HAP-1 (cell line): ENCODE data around the gene COQ4.
A peak's percentile ranks its signal among the peaks of the same experiment; 100 is the strongest.

Experiments
- DNase-seq, 2 experiments: peaks; one replicate each; pipeline ENCODE4 v3.0.0-alpha.2; 2016 to 2020; ENCODE audit warnings: low spot score in 2 of 2
- H3K27me3 ChIP-seq: fragments of 250-450 bp; sonication (Bioruptor Pico); 2 replicates; pipeline ENCODE4 v1.5.1; 2020; ENCODE audit warnings: low read depth, mild to moderate bottlenecking, moderate library complexity
- H3K36me3 ChIP-seq: fragments of 250-450 bp; sonication (Bioruptor Pico); replicated peaks from 2 replicates; pipeline ENCODE4 v1.5.1; 2020; ENCODE audit warnings: mild to moderate bottlenecking
- H3K4me1 ChIP-seq: fragments of 250-450 bp; sonication (Bioruptor Pico); 2 replicates; pipeline ENCODE4 v1.5.1; 2020; ENCODE audit warnings: mild to moderate bottlenecking
- H3K4me3 ChIP-seq: fragments of 250-450 bp; sonication (Bioruptor Pico); 2 replicates; pipeline ENCODE4 v1.5.1; 2020; ENCODE audit warnings: mild to moderate bottlenecking, moderate library complexity
- H3K9me3 ChIP-seq: fragments of 250-450 bp; sonication (Bioruptor Pico); 2 replicates; pipeline ENCODE4 v1.5.1; 2020; ENCODE audit warnings: mild to moderate bottlenecking, moderate library complexity
- in situ Hi-C: fragments of 300-500 bp; cut with MboI; formaldehyde crosslinking; loops from 3 replicates; pipeline ENCODE4 v1.14.3; 2020; ENCODE audit warnings: low sequenced_read_pairs, inconsistent platforms, mixed read lengths

COQ4 gene

DNA sequence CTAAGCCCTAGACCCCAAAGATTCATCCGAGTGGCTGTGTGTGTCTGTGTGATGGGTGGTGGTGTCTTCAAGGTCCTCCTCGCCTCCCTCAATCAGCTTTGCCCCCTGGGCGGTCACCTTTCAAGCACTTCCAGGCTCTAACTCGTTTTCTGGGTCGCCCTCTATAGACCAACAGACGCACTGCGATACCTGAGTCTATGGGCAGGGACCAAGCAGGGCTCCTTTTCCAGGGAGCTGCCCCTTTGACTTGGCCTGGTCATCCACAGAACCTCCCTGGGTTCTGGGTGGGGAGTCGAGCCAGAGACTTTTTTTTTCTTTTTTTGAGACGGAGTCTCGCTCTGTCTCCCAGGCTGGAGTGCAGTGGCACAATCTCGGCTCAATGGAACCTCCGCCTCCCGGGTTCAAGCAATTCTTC lies 18.8 kb downstream of the COQ4 start:
- Histone ChIP-seq H3K36me3 (peaks cover 40% of the 10 kb centered on the region), H3K4me1 (no peaks in the 10 kb centered on the region), H3K9me3 (no peaks in the 10 kb centered on the region), H3K4me3 (peak overlapping the region; percentile 88), H3K27me3 (no peaks in the 10 kb centered on the region)
- in situ Hi-C loops = no loop called here
- peak; percentile 73 to 88 for DNase-seq

DNA sequence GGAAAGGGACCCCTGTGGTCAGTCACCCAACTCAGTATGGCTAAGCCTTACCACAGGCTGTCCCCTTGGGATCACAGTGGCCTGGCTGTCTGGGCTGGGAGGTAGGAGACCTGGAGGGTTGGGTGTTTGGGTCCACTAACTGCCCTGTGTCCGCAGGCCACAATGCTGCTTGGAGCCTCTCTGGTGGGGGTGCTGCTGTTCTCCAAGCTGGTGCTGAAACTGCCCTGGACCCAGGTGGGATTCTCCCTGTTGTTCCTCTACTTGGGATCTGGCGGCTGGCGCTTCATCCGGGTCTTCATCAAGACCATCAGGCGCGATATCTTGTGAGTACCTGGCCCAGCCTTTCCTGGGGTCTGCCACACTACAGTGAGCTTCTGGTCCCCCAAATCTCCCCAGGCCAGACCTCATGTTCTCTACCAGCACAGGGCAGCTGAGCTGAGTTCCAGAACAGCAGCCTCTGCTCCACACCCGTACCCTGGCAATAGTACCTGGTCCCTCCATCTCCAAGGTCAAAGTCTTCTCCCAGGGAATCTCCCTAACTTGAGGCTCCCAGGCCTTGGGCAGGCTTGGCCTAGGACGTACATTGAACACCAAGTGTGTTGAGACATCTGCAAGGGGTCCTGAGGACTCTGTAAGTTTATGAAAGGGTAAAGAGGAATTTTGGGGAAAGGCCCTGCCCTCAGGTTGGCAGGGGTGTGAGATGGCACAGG lies 20.5 kb downstream of the COQ4 start:
- Histone ChIP-seq H3K27me3 (no peaks in the 10 kb centered on the region), H3K4me1 (no peaks in the 10 kb centered on the region), H3K36me3 (peaks cover 52% of the 10 kb centered on the region), H3K9me3 (no peaks in the 10 kb centered on the region), H3K4me3 (no peak overlapping the region)
- in situ Hi-C loops = no loop called here
- DNase-seq = no peak

GRCh38 chr9:128343855-128344254 lies 21.2 kb downstream of the COQ4 start:
- peaks cover 57% of the 10 kb centered on the region for H3K36me3 ChIP-seq
- in situ Hi-C loops = no loop called here

DNA sequence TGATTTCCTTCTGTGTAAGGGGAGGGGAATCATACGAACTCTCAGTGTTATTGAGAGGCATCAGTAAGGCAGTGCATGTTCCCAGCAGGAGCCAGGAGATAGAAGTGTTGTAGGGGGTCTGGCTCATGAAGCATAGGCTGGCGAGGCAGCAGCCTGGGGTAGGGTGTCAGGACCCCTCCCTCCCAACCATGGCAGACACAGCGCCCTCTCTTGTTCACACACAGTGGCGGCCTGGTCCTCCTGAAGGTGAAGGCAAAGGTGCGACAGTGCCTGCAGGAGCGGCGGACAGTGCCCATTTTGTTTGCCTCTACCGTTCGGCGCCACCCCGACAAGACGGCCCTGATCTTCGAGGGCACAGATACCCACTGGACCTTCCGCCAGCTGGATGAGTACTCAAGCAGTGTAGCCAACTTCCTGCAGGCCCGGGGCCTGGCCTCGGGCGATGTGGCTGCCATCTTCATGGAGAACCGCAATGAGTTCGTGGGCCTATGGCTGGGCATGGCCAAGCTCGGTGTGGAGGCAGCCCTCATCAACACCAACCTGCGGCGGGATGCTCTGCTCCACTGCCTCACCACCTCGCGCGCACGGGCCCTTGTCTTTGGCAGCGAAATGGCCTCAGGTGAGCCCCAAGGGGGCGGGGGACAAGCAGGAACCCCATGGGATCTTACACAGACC lies 22.4 kb downstream of the COQ4 start:
- Histone ChIP-seq H3K27me3 (no peaks in the 10 kb centered on the region), H3K9me3 (no peaks in the 10 kb centered on the region), H3K4me1 (no peaks in the 10 kb centered on the region), H3K4me3 (no peak overlapping the region), H3K36me3 (peaks cover 66% of the 10 kb centered on the region)
- DNase-seq = no peak
- in situ Hi-C loops = no loop called here

More at GRCh38 chr9:128343855-128344254, 21.2 kb downstream of the COQ4 start:
- Histone ChIP-seq H3K4me1 (no peaks in the 10 kb centered on the region), H3K27me3 (no peaks in the 10 kb centered on the region), H3K4me3 (no peak overlapping the region), H3K9me3 (no peaks in the 10 kb centered on the region)
- no peak for DNase-seq

DNA sequence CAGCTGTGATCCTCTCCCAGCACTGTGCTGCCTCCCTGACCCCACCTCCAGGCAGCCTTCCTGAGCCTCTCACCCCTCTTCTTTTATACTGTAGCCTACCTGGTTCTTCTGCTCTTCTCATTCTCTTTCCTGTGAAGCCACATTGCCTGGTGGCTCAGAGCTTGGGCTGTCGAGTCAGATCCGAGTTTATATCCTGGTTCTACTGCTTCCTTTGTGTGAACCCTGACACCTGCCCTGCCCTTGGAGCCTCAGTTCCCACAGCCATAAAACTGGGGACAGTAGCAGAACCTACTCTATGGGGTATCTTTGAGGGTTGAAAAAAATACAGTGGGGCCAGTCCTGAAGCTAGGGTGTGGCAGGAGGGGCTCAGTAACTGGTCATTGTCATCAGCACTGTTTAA lies 26.5 kb downstream of the COQ4 start:
- DNase-seq = no peak
- Histone ChIP-seq H3K27me3 (no peaks in the 10 kb centered on the region), H3K4me3 (no peak overlapping the region), H3K36me3 (peaks cover 58% of the 10 kb centered on the region), H3K9me3 (no peaks in the 10 kb centered on the region), H3K4me1 (no peaks in the 10 kb centered on the region)
- in situ Hi-C loops = no loop called here

DNA sequence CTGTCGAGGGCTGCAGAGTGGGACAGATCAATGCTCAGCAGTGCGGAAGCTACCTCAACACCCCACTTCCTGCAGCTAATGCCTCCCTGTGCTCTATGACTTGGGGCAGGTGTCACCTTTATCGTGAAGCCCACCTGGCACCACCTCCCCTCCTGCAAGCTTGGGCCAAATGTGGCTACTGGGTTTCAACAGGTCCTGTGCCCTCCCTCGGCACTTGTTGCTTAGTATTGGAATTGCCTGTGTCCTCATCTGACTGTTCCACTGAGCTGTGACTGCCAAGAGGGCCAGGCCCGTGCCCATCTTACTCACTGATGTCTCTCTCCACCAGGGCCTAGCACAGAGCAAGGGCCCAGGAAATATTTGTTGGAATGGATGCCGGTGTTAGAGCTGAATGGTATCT lies 27.1 kb downstream of the COQ4 start:
- no peaks in the 10 kb centered on the region for H3K9me3 ChIP-seq
- H3K36me3 ChIP-seq = peaks cover 54% of the 10 kb centered on the region
- no peaks in the 10 kb centered on the region for H3K4me1 ChIP-seq
- no peaks in the 10 kb centered on the region for H3K27me3 ChIP-seq
- no peak for DNase-seq
- in situ Hi-C loops = no loop called here
- no peak overlapping the region for H3K4me3 ChIP-seq

- Histone ChIP-seq H3K36me3 (peaks cover 25% of the 10 kb centered on the region), H3K4me3 (no peak overlapping the region), H3K9me3 (no peaks in the 10 kb centered on the region), H3K4me1 (no peaks in the 10 kb centered on the region), H3K27me3 (no peaks in the 10 kb centered on the region)
- no peak for DNase-seq
- in situ Hi-C loops = no loop called here
These were observed 32.8 kb downstream of the COQ4 start for GRCh38 chr9:128355451-128355850.

- in situ Hi-C loops = no loop called here
- peaks cover 7% of the 10 kb centered on the region for H3K4me1 ChIP-seq
- peaks cover 16% of the 10 kb centered on the region for H3K36me3 ChIP-seq
- DNase-seq = no peak
- no peaks in the 10 kb centered on the region for H3K27me3 ChIP-seq
- H3K9me3 ChIP-seq = no peaks in the 10 kb centered on the region
- no peak overlapping the region for H3K4me3 ChIP-seq
These were observed 35.5 kb downstream of the COQ4 start for GRCh38 chr9:128358090-128358489.

DNA sequence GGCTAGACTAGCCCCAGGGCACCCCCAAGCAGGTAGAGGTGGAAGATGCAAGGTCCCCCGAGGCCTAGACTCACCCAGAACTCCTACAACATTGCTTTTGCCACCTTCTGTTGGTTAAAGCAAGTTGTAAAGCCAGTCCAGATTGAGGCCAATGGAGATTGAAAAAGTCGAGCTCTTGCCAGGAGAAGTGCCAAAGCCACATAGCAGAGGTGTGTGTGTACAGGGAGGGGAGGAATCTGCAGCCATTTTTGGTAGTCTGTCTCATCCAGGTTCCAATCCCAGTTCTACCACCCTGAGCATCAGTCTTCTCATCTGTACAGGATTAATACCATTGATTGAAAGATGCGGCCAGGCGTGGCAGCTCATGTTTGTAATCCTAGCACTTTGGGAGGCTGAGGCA lies 36.2 kb downstream of the COQ4 start:
- Histone ChIP-seq H3K4me1 (peaks cover 7% of the 10 kb centered on the region), H3K9me3 (no peaks in the 10 kb centered on the region), H3K4me3 (no peak overlapping the region), H3K27me3 (no peaks in the 10 kb centered on the region), H3K36me3 (peaks cover 16% of the 10 kb centered on the region)
- in situ Hi-C loops = no loop called here
- DNase-seq = no peak

- DNase-seq = no peak
- no peaks in the 10 kb centered on the region for H3K27me3 ChIP-seq
- H3K36me3 ChIP-seq = peaks cover 8% of the 10 kb centered on the region
- H3K4me1 ChIP-seq = peaks cover 23% of the 10 kb centered on the region
- in situ Hi-C loops = loop anchor here (5.0 kb wide), 1 partner anchor 51 kb away; no protein-coding TSS in a partner anchor
- H3K9me3 ChIP-seq = no peaks in the 10 kb centered on the region
- no peak overlapping the region for H3K4me3 ChIP-seq
These were observed 38.2 kb downstream of the COQ4 start for GRCh38 chr9:128360826-128361225.

DNA sequence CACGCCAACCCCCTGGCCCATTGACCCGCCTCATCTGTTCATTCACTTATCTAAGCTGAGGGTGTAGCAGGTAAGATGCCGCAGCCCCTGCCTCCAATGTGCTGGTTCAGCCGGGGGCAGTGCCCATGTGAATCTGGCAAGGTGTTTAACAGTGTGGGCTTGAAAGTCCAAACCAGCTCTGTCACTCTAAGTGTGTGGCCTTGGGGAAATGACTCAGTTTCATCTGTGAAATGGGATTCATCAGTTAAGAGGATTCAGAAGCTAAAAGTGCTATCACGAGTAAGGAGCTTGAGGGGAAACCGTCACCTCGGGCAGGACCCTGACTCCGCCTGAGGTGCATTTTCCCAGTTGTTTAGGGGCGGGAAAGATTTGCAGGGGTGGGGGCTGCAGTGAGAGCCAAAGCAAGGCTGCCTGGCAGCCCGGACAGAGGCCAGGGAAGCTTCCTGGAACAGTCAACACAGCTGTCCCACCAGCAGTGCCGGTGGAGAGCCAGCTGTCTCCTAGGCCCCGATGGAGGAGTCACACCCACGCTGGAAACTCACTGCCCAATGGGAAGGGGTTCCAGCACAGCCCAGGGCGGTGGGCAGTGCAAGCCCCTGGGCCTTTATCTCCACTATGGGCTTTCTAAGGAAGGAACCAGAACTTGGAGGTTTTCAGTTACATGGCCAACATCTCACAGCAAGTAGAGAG lies 38.8 kb downstream of the COQ4 start:
- in situ Hi-C loops = loop anchor here (5.0 kb wide), 1 partner anchor 51 kb away; no protein-coding TSS in a partner anchor
- H3K4me1 ChIP-seq = peaks cover 23% of the 10 kb centered on the region
- H3K36me3 ChIP-seq = peaks cover 5% of the 10 kb centered on the region
- H3K27me3 ChIP-seq = no peaks in the 10 kb centered on the region
- H3K9me3 ChIP-seq = no peaks in the 10 kb centered on the region
- no peak overlapping the region for H3K4me3 ChIP-seq
- no peak for DNase-seq

DNA sequence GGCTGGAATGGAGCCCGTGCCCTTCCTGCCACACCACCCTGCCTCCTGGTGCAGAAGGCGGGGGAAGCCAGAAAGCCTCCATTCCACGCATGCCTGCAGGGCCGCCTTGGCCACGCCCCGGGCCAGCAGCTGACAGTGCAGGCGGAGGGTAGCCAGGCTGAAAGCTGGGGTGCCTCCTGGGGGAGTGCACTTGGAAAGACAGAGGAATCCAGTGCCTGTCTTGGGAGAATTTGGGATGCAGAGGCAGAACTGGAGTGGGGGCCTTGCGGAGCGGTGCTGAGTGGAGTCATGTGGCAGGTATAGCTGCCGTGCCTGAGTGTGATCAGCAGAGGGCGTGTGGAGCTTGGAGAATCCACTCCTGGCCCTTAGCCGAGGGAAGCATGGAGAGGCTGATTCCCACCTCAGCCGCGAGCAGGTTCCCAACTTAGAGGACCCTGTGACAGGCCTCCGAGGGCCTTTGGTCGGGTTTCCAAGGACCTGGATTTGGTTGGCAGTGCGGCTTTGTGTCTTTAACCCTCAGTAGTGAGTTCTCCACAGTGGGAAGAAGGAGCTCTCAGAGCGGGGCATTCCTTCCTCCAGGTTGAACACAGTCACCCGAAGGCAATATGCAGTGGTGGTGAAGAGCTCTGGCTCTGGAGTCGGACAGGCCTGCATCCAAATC lies 39.5 kb downstream of the COQ4 start:
- peaks cover 5% of the 10 kb centered on the region for H3K36me3 ChIP-seq
- in situ Hi-C loops = loop anchor here (5.0 kb wide), 1 partner anchor 50 kb away; no protein-coding TSS in a partner anchor
- H3K27me3 ChIP-seq = no peaks in the 10 kb centered on the region
- no peak overlapping the region for H3K4me3 ChIP-seq
- peaks cover 23% of the 10 kb centered on the region for H3K4me1 ChIP-seq
- DNase-seq = peak; percentile 83 to 91
- no peaks in the 10 kb centered on the region for H3K9me3 ChIP-seq

GRCh38 chr9:128362774-128363173 lies 40.1 kb downstream of the COQ4 start:
- no peak overlapping the region for H3K4me3 ChIP-seq
- no peaks in the 10 kb centered on the region for H3K27me3 ChIP-seq
- no peak for DNase-seq
- H3K9me3 ChIP-seq = no peaks in the 10 kb centered on the region
- in situ Hi-C loops = loop anchor here (5.0 kb wide), 1 partner anchor 50 kb away; no protein-coding TSS in a partner anchor
- peaks cover 23% of the 10 kb centered on the region for H3K4me1 ChIP-seq
- H3K36me3 ChIP-seq = peaks cover 5% of the 10 kb centered on the region
